ENCODE data around the gene ADGRG1. TPM values are rescaled to one million over a fixed set of nuclear protein-coding genes. Genes with fewer than 3 reads are reported as not detected.

The ADGRG1 gene
- total RNA-seq, 1 donor from 2014 or later = 41.1 TPM

DNA sequence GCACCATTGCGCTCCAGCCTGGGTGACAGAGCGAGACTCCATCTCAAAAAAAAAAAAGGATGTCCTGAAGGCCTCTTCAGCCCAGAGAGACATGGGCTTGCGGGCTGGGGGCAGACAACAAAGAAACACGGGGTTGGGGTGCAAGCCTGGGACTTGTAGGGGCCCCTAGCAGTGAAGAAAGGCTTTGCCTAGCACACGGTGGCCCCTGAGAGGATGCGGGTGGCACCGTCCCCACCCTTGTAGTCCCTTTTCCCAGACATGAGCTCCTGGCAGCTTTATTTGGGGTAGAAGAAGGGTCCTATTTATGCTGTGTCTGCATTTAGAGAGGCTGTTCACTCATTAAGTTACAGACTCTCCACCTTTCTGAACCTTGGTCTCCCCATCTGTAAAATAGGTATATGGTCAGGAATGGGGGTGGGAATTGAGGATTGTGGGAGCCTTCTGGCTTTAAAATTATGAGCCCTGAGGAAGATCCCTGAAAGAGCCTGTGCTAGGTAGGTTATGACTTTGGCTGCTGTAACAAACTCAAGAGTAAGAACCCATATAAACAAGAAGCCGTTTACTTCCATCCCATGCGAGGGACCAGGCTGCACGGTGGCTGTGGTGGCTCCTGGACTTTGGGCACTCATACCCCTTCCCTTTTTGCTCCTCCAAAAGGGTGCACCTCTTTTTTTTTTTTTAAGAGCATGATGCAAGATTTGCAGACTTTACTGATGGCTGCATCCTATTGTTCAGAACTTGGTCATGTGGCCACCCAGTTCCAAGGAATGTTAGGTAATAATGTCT, 20.6 kb upstream of the ADGRG1 start:
- Mint-ChIP-seq H3K27me3 (peaks cover 3% of the 10 kb centered on the region), H3K36me3 (no peaks in the 10 kb centered on the region), H3K27ac (no peak overlapping the region), H3K9me3 (no peaks in the 10 kb centered on the region), H3K4me3 (no peak overlapping the region), H3K4me1 (ENCODE audit: unreplicated experiment) (peaks cover 4% of the 10 kb centered on the region)
- TF ChIP-seq, protein P1, sequence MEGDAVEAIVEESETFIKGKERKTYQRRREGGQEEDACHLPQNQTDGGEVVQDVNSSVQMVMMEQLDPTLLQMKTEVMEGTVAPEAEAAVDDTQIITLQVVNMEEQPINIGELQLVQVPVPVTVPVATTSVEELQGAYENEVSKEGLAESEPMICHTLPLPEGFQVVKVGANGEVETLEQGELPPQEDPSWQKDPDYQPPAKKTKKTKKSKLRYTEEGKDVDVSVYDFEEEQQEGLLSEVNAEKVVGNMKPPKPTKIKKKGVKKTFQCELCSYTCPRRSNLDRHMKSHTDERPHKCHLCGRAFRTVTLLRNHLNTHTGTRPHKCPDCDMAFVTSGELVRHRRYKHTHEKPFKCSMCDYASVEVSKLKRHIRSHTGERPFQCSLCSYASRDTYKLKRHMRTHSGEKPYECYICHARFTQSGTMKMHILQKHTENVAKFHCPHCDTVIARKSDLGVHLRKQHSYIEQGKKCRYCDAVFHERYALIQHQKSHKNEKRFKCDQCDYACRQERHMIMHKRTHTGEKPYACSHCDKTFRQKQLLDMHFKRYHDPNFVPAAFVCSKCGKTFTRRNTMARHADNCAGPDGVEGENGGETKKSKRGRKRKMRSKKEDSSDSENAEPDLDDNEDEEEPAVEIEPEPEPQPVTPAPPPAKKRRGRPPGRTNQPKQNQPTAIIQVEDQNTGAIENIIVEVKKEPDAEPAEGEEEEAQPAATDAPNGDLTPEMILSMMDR (conservative IDR thresholded peaks at IDR 0.05) = no peak
- DNase-seq (ENCODE audit: extremely low spot score, unreplicated experiment) = peak; percentile 25

DNA sequence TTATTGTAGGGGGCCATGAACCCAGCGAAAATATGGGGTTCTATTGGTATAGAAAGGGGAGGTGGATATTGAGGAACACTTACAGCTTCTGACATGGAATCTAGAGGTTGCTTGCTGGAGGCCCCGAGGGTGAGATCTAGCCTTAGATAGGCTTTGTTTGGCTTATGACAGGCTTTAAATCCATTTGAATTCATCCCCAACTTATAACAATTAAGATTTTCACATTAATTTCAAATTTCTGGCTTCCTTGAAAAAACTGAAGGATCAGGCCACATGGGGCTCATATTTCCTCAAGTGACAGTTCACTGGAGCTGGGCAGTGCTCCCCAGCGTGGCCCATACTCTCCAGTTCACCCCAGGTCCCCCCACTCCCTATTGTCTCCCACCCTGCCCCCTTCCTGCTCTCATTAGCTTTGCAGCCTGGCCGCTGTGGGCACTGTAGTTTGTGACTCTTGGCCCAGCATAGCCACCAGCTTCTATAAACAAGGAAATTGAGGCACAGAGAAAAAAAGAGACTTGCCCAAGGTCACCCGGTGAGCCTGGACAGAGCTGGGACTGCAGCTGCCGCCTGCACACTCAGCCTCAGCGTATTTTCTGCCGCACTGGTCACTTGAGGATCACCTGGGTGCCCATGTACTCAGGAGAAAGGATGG, 19.8 kb upstream of the ADGRG1 start:
- no peak overlapping the region for H3K27ac Mint-ChIP-seq
- TF ChIP-seq, protein P1 (conservative IDR thresholded peaks at IDR 0.05) = no peak
- no peaks in the 10 kb centered on the region for H3K27me3 Mint-ChIP-seq
- H3K4me1 Mint-ChIP-seq (ENCODE audit: unreplicated experiment) = peaks cover 4% of the 10 kb centered on the region
- peak; percentile 29 for DNase-seq (ENCODE audit: extremely low spot score, unreplicated experiment)
- H3K9me3 Mint-ChIP-seq = no peaks in the 10 kb centered on the region
- H3K4me3 Mint-ChIP-seq = no peak overlapping the region
- H3K36me3 Mint-ChIP-seq = no peaks in the 10 kb centered on the region

DNA sequence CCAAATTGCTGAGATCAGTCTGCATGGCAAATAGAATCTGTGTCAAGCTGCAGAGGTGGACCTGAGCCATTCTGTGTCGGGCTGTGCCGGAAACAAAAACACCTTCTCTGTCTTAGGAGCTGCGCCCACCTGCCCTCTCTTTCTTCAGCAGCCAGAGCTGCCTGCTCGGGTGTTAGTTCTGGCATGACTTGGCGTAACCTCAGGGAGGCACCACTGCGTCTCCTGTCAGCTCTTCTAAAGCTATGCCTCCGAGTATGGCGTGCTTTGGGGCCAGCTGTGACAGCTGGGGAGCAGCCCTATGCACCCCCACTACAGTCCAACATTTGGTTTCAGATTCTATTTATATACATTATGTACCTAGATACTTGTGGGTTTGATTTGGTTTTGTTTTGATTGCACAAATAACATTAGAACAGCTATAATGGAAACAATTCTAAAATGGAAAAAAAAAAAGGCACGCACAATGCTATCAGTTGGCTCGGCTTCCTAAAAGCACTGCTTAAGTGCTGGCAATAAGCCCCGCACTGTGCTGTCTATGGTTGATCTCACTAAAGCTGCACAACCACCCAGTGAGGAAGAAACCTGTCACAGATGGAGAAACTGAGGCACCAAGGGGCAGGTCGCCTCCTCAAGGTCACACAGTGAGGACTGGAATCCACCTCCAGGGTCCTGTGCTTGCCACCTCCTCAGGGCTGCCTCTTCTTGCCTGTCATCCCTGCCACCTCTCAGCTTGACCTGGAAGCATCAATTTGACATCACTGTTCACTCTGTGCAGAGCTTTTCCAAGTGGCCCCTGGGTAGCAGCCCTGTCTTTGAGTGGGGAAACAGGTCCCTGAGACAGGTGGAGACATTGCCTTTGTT, 18.7 kb upstream of the ADGRG1 start:
- H3K9me3 Mint-ChIP-seq = no peaks in the 10 kb centered on the region
- no peak for DNase-seq (ENCODE audit: extremely low spot score, unreplicated experiment)
- H3K27ac Mint-ChIP-seq = no peak overlapping the region
- H3K4me3 Mint-ChIP-seq = no peak overlapping the region
- peaks cover 4% of the 10 kb centered on the region for H3K4me1 Mint-ChIP-seq (ENCODE audit: unreplicated experiment)
- H3K27me3 Mint-ChIP-seq = no peaks in the 10 kb centered on the region
- no peaks in the 10 kb centered on the region for H3K36me3 Mint-ChIP-seq
- TF ChIP-seq, protein P1 (conservative IDR thresholded peaks at IDR 0.05) = no peak

DNA sequence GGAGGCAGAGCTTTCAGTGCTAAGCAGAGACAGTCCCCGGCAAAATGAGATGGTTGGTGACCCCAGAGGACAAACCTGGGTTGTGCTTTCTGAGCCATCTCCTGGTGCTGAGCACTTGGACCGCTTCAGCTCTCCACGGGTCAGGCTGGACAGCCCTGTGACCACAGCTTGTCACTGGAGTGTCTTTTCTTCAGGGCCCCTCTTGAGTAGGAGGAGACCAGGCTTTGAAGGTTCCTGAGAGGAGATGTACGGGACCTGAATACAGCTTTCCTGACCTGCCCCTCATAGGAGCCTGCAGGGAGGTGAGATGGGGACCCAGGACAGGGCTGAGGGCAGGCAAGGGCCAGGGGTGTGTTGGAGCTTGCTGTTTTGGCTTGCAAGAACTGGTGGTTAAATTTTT, 17.8 kb upstream of the ADGRG1 start:
- H3K4me3 Mint-ChIP-seq = no peak overlapping the region
- H3K9me3 Mint-ChIP-seq = no peaks in the 10 kb centered on the region
- no peaks in the 10 kb centered on the region for H3K36me3 Mint-ChIP-seq
- no peaks in the 10 kb centered on the region for H3K4me1 Mint-ChIP-seq (ENCODE audit: unreplicated experiment)
- no peak for DNase-seq (ENCODE audit: extremely low spot score, unreplicated experiment)
- TF ChIP-seq, protein P1 (conservative IDR thresholded peaks at IDR 0.05) = no peak
- H3K27ac Mint-ChIP-seq = no peak overlapping the region
- H3K27me3 Mint-ChIP-seq = no peaks in the 10 kb centered on the region

DNA sequence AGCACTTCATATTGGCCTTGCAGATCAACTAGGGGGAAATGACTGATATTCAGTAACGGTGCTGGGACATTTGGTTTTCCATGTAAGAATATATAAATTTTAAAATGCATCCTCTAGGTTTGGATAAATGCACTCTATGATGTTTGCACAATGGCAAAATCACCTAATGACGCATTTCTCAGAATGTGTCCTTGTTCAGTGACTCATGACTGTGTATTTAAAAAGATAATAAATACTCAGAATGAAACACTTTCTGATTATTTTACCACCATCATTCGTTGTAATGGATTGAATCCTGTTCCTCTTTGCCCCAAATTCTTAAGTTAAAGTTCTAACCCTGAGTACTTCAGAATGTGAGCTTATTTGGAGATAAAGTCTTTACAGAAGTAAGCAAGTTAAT, 17.2 kb upstream of the ADGRG1 start:
- TF ChIP-seq, protein P1 (conservative IDR thresholded peaks at IDR 0.05) = no peak
- no peak for DNase-seq (ENCODE audit: extremely low spot score, unreplicated experiment)
- Mint-ChIP-seq H3K9me3 (no peaks in the 10 kb centered on the region), H3K36me3 (no peaks in the 10 kb centered on the region), H3K4me3 (no peak overlapping the region), H3K27ac (no peak overlapping the region), H3K4me1 (ENCODE audit: unreplicated experiment) (no peaks in the 10 kb centered on the region), H3K27me3 (no peaks in the 10 kb centered on the region)
